CD4-positive, alpha-beta T cell treated with Interleukin-6 for 4 hours (primary cell): ENCODE data around the gene TBC1D21.
A peak's percentile ranks its signal among the peaks of the same experiment; 100 is the strongest.

Source experiments
- DNase-seq: peaks from one replicate; pipeline ENCODE4 v3.0.0-alpha.2; 2020; ENCODE audit warnings: mixed read lengths

Gene TBC1D21, protein sequence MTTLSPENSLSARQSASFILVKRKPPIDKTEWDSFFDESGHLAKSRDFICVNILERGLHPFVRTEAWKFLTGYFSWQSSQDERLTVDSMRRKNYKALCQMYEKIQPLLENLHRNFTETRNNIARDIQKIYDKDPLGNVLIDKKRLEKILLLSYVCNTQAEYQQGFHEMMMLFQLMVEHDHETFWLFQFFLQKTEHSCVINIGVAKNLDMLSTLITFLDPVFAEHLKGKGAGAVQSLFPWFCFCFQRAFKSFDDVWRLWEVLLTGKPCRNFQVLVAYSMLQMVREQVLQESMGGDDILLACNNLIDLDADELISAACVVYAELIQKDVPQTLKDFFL

DNA sequence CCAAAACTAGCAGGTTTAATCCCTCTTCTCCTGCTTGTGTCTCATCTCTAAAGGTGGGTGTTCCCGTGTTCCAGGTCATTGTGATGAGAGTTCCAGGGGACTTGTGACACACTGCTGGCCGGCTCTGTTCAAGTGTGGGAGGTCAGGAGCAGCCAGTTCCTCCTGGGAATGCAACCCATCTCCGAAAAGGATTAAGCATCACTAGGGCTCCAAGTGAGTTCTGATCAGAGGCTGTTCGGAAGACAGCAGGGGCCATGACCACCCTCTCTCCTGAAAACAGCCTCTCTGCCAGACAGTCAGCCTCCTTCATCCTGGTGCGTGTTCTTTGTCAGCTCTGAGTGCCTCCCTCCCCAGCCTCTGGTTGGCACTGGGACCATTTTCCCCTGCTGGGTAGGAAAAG, at the start of gene TBC1D21:
TBC1D21 (plus strand) TSS at position 109 of the 400 bp plus-strand sequence; CDS start at position 255, 146 bp downstream.
- DNase-seq = no peak

DNA sequence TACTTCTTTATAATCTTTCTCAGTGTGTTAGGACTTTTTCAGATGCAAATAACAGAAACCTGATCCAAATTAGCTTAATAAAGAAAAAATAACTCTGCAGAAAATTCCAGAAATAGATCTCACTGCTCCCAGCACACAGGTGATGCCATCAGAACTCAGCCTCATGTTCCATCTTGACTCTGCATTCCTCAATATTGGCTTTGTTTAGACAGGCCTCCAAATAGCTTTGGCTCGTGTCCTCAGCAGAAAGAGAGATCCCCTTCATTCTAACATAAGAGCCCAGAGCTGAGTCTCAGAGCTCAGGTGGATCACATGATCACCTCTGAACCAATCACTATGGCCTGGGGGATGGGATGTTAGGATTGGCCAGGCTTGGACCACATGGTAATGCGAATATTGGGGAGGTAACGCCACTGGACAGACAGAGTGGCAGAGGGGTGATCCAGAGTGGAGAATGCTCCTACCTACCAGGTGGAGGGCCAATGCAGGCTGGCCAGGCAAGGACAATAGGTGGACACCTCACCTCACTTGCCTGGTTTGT, 46.6 kb upstream of the TBC1D21 start:
- DNase-seq = no peak

DNA sequence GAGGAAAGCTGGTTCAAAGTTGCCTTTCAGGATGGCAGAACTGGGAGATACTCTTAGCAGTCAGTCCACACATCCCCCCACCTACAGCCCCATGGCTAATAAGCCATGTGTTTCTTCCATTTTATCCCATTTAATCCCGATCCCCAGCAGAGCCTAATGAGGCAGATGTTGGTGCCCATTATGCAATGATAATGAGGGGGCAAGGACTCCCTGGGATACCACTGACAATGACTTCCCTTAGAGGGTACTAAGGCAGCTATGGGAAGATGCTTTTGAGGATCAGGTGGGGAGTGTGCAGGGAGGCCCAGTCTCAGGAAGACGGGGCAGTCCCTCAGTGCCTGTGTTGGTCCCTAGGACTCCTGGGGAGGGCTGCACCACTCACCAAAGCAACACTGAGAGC, 43.8 kb upstream of the TBC1D21 start:
- no peak for DNase-seq

DNA sequence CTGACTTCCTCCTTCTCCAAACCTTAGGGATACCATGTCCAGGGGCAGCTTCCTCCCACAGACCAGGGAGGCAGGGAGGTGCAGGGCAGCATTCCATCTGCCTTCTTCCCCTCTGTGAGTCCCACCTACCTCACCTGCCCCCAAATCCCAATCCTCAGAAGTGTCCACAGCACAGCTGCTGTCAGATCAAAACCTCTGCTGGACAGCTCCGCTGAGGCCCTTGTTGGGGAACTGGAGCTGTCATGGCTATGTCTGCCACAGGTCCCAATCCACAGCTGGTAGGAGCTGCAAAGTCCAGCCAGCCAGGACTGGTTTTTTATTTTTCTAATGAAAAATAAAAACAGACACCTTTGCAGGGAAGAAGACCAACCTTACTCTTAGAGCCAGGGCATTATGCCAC, 40.7 kb upstream of the TBC1D21 start:
- no peak for DNase-seq

DNA sequence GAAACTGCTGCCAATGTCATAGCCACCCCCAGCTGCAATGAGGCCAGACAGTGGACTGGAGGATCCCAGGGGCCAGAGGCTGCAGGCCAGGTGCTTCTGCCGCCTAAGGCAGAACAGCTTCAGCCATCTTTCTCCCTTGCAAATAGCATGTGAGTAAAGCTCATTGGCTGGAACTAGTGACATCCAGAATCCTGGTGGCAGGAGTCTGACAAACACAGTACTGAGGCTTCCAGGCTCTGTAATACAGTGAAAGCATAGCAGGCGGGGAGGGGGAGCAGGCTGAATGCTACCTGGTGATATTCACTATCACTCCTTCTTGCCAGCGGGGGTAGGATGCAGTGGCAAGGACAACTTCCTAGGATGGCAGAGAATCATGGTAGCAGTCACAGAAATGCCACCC, 36.5 kb upstream of the TBC1D21 start:
- no peak for DNase-seq

DNA sequence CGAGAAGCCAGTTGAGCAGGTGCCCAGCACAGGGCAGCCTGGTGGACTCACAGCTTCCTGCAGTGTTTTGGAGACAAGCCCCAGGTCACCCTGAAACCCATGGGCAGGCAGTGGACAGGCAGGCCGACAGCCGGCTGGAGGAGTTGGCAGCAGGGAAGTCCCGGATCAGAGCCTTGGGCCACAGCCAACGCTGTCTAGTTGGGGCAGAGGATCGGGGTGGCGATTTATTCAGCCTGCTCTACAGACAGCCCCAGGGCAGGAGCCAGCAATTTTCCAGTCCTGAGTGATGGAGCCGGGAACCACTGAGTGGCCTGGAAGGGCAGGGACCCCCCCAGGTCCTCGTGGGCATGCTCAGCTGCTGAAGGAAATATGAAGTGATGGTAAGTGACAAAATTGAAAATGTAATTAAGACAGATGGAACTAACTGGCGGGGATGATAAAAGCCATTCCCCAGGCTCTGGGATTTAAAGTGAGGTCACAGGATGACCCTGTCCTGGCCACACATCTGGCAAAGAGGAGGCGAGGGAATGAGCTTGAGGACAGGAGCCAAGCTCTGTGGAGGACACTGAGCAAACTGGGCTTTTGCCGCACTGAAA, 34.4 kb upstream of the TBC1D21 start:
- no peak for DNase-seq

DNA sequence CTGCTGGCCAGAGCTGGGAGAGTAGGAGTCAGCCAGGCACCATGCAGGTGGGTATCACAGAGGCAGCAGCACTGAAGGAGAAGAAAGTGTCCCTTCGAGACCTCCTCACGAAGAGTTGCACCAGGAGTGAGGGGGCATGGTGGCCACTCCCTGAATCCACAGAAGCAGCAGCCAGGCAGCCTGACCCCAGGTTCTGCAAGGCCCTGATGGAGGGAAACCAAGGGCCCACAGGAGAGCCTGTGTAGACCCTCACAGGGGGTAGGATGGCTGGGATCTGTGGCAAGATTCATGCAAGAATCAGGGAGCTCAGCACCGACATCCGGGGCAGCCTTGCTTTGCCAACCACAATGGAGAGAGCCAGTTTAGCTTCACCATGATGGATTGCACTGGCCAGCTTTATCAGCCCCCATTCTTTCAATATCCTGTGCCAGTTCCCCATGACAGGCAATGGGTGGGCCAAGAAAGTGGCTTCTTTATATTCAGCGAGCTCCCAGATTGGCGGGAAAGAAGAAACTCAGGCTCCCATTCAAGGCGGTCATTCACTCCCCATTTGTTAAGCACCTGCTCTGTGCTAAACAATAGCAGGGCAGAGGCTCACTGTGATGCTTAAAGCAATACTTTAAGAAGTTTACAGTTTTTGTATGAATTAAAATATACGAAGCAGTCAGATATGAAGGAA, 33.5 kb upstream of the TBC1D21 start:
- no peak for DNase-seq

DNA sequence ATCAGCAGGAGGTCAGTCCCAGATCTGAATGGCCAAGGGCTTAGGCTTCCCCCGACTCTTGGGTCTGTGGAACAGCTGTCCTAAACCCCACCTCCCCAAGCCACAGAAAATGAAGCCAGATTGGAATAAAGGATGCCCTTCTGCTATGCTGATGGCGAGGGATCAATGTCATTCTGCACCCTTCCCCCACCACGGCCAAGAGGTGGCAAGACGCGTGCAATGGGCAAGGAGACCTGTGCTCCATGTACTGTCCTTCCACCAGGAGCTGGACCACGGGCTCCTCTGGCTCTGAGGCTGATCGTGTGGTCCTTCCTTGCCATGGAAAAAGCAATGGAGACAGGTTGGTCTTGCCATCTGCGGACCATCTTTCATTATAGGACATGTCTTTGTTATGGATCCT, 32.6 kb upstream of the TBC1D21 start:
- no peak for DNase-seq

DNA sequence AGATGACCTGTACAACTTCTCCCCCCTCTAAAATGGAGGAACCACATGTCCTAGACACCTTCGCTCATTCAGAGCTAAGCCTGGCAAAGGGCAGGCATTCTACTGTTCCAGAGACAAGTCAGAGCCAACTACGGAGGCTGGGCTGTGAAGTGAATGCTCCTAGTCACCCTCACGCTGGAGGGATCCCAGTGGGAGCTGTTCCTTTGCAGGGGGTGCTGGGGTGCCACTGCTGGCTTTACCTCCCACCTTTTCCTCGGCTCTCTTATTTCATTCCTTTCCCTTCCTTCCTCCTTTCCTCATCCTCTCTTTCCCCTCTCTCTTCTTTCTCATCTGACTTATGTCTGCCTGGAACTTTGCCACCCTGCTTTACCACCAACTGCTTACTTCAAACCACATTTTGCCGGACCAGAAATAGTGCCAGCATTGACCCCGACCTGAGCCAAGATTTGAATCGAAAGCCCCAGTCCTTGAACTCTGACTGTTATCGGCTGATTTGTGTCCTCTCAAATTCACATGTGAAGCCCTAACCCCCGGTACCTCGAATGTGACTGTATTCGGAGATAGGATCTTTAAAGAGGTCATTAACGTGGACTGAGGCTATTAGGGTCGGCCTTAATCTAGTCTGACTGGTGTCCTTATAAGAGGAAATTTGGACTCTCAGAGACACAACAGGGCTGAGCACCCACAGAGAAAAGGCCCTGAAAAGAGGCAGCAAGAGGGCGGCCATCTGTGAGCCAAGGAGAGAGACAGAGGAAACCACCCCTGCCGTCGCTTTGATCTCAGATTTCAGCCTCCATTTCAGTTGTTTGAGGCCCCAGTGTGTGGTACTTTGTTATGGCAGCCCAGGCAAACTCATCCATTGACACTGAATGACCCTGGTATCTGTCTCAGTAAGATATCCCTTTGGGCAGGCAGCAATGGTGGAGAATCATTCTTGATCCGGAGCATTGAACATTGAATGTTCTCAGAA, 31.3 kb upstream of the TBC1D21 start:
- DNase-seq = no peak

DNA sequence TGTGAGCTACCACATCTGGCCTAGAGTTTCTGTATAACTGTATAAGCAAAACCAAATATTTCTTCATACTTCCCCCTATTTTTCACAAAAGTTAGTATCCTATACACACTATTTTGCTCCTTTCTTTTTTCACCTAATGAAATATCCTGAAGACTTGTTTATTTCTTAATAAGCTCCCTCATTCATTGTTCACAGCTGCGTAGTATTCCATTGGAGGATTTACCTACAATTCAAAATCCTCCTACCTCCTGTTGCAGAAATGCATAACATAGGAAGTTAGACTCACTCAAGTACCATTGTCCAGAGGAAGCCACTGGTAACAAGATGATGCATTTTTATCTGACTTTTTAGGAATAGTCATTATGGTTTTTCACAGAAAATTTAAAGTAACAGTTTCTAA, 29.6 kb upstream of the TBC1D21 start:
- DNase-seq = no peak

DNA sequence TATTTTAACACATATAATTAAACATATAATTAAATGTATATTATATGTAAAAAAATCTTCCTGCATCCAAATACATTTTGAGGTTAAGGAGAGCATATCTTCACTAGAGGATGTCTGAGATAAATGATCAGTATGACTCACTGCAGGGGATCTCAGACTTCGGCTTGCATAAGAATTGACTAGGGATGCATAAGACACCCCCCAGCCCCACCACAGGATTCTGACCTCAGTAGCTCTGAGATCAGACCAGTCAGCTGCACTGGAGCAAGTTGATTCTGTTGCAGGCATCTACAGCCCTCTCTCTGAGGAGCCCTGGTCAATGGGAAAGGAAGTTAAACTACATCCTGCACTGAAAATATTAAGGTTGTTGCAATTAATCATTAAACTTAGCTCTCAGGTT, 29.0 kb upstream of the TBC1D21 start:
- no peak for DNase-seq

DNA sequence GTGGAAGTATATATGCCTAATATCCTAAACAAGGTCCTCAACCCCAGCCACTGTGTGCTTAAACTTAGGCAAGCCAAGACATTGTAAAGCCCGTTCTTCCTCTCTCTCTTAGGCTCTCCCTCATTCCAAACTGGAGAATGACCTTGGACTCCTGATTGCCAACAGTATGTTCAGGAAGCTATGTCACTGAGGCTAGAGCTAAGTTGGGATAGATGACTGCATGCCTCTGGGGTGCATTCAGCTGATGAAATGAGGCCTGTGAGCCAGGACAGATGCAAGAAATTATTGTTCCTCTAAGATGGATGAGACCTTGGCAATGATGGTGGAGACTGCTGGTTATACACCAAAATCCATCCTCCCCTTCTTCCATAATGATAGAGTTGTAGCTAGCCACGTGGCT, 27.9 kb upstream of the TBC1D21 start:
- no peak for DNase-seq

DNA sequence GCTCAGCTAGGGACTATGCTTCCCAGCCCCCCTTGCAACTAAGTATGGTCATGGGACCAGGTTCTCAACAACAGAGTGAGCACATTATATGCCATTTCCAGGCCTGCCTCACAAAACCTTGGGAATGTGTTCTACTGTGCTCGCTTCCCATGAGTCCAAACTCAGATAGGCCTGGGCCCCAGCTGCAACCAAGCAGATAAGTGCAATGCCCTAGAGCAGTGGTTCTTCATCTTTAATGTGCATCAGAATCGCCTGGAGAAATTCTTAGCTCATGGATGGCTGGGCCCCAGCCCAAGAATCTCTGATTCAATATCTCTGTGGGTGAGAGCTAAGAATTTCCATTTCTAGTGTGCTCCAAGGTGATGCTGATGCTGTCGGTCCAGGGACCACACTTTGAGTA, 27.5 kb upstream of the TBC1D21 start:
- DNase-seq = no peak

DNA sequence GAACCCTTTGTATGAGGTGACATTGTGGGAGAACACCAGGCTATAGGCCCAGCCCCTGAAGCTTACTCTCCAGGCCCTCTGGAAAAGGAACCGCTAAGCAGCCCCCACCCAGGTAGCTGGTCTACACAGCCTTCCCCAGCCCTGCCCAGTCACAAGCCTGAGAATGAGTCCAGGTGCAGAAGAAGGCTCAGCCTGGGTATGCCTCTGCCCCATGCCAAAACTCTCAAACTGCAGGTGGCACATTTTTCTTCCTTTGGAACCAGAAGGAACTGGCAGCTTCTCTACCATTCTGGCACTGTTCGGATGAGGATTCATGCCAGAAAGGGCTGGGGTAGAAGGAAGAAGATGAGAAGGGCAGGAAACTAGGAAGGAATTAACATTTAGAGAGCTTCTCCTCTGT, 23.7 kb upstream of the TBC1D21 start:
- no peak for DNase-seq

DNA sequence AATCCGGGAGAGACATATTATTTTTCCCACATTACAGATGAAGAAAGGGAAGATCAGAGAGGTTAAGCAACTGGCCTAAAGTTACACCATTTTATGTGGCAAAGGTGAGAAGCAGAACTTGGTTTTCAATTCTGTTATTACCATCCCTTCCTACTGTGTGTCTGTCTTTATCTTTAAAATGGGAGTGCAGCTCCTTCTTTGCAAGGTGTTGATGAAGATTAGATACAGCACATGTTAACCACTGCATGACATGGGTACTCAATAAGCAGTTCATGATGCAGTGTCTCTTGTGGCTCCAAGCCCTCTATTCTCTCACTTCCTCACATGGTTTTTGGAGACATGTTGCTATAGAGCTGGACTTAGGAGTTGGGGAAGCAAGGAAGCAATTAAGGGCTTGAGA, 23.1 kb upstream of the TBC1D21 start:
- no peak for DNase-seq

DNA sequence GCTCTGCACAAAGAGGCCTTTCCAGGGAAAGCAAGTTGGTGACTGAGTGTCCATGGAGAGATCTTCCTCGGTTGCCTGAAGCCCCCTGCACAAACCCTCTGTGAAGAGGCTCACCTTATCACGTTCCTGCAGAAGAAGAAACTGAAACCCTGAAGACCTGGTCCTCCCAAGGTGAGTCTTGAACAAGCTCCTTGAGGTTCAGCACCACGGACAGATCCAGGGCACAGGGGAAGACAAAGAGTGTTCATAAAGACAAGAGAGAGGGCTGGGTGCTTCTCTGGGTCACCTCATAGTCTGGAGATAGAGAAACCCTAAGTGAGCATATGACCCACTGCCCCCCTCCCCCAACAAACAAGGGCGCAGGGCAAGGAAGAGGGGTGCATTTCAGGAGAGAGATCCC, 21.7 kb upstream of the TBC1D21 start:
- peak; percentile 41 for DNase-seq

DNA sequence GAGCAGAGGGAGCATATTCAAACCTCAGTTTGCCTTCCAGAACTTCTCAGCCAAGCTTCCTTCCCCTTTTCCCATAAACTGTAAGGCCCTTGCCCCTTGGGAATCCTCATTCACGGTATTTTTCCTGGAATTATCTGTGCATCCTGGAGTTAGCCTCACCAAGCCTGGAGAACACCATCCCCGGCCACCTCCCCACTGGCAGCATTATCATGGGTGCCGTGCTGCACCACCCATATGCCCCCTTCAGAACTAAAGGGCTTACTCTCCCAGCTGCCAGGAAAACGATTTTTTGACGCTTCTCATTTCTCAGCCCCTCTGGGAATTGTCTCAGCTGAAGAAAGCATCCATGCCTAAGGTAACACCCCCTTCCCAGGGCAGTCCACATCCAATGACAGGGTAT, 20.9 kb upstream of the TBC1D21 start:
- DNase-seq = no peak

DNA sequence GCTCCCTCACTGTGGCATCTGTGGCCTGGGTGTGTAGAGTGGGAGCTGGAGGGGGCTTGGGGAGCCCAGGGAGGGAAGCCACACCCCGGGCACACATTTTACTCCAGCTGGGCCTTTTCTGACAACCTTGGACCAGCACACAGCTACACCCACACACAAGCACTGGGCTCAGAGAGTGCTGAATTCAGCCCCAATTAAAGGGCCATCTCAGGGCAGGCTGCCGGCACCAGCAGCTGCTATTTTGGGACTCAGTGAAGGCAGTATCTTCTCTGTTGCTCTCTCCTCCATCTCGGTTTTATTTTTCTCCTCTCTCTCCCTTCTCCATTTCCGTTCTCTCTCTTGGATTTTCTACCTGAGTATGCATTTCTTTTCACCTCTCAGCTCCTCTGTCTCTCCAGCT, 19.1 kb upstream of the TBC1D21 start:
- DNase-seq = no peak

DNA sequence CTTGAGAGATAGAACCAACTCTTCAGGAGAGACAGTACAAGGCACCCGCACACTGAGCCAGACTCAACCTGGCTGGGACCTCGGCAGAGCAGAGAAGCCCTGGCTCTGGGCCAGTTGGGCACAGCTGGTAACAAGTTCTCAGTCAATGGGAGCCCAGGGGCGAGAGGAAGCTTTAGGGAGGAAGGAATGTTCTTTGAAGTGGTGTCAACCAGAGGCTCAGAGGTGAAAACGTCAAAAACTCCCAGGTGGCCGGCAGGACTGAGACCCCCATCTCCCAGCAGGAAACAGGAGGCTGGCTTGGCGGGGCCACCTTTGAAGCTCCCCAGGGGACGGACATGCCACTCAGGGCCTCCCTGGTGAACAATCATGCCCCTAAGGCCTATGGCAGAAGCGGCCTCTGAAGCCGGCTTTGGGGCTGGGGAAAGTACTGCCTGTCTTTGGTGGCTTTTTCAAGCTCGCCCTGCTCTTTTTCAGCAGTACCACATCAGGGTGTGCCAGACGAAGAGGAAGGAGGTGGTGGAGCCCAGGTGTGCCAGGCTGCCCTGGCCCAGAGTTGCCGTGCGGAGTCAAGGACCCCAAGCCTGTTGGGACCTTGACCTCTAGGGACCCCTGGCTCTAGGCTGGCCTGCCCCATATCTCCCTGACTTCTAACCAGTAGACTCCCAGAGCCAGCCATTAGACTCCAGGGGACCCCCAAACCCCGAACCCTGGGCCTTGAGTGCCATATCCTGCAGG, 16.7 kb upstream of the TBC1D21 start:
- DNase-seq = no peak

DNA sequence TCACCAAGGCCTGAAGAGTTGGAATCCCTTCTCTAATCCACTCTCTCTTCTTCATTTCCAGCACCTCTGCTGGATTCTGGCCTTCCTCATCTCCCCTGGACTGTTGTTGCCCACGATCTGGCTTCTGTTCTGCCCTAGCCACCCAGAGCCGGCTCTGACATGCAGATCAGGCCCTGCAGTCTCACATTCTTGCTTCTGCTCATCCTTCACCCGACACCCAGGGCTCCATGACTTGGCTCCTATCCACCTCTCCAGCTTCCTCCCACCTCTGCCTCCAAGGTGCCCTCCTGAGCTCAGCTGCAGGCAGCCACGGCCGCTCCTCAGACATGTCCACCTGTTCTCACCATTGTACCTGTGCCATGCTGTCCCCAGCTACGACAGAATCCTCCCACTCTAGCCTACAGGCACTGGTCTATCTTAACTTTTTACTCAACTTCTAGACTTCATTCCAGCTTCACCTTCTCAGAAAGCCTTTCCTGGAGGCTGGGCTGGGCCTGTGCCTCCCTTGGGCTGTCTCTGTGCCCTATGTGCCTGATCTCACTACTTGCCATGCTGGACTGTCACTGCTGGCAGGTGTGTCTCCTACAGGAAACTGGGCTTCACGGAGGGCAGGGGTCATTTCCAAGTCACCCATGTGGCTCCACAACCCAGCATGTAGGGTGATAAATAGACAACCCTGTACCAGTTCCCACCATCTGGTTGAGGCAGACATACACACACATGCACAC, 16.0 kb upstream of the TBC1D21 start:
- no peak for DNase-seq

DNA sequence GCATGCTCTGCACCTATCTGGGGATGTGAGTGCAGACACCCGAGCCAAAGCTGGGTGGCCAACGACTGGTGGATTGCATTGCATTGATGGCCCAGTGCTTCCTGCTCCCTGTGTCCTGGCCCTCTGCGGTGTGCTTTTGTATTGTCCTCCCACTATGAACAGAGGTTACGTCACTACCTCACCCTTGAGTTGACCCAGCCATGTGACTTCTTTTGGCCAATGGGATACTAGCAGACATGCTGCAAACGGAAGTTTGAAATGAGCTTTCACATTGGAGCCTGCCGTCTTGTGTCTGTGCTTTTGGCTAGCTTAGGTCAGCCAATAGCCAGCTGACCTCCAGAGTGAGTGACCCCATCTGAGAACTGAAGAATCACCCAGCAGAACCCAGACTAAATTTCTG, 15.3 kb upstream of the TBC1D21 start:
- no peak for DNase-seq
